ENCODE results near the gene SPECC1. TPM values are rescaled to one million over a fixed set of nuclear protein-coding genes. Genes with fewer than 3 reads are reported as not detected.

Gene SPECC1
- total RNA-seq, 2 donors from 2014 or later = 15.8 to 17.4 TPM

GRCh38 chr17:20208717-20209116 is 199.6 kb downstream of the SPECC1 start:
- H3K36me3 ChIP-seq (replicated peaks in 1 of 2; ENCODE audit: insufficient read depth in 1 of 2, low read depth in 2 of 2) = no peaks in the 10 kb centered on the region
- H3K27me3 ChIP-seq = peaks cover 0 to 3% of the 10 kb centered on the region in 2 donors
- TF ChIP-seq POLR2A (IDR thresholded peaks at IDR 0.05) = no peak
- TF ChIP-seq CTCF (IDR thresholded peaks at IDR 0.05) = no peak
- H3K27ac ChIP-seq = no peak overlapping the region
- intact Hi-C loops (cut with DNase I) = no loop called here
- DNase-seq (no peak), ATAC-seq (no peak)
- H3K9me3 ChIP-seq = no peaks in the 10 kb centered on the region
- peaks cover 6% of the 10 kb centered on the region for H3K4me1 ChIP-seq
- H3K4me3 ChIP-seq = no peak overlapping the region
- 51 to 69% methylated on average over 3 of the region's 3 CpGs for WGBS, 2 donors

- H3K27me3 ChIP-seq = peaks cover 0 to 3% of the 10 kb centered on the region in 2 donors
- no peak overlapping the region for H3K27ac ChIP-seq
- intact Hi-C loops (cut with DNase I) = no loop called here
- 91 to 100% methylated on average over 4 of the region's 4 CpGs for WGBS, 2 donors
- no peak overlapping the region for H3K4me3 ChIP-seq
- no peaks in the 10 kb centered on the region for H3K9me3 ChIP-seq
- TF ChIP-seq POLR2A (IDR thresholded peaks at IDR 0.05) (no peak), CTCF (IDR thresholded peaks at IDR 0.05) (no peak)
- ATAC-seq (no peak), DNase-seq (no peak)
- H3K4me1 ChIP-seq = peaks cover 6% of the 10 kb centered on the region
- no peaks in the 10 kb centered on the region for H3K36me3 ChIP-seq (replicated peaks in 1 of 2; ENCODE audit: insufficient read depth in 1 of 2, low read depth in 2 of 2)
Measured at GRCh38 chr17:20210180-20210579, 201.0 kb downstream of the SPECC1 start.

- ATAC-seq (no peak), DNase-seq (no peak)
- Histone ChIP-seq H3K36me3 (replicated peaks in 1 of 2; ENCODE audit: insufficient read depth in 1 of 2, low read depth in 2 of 2) (no peaks in the 10 kb centered on the region), H3K9me3 (no peaks in the 10 kb centered on the region), H3K27ac (no peak overlapping the region), H3K4me1 (peaks cover 6% of the 10 kb centered on the region), H3K27me3 (peaks cover 0 to 3% of the 10 kb centered on the region in 2 donors), H3K4me3 (no peak overlapping the region)
- WGBS, 2 donors = 87 to 91% methylated on average over 7 to 8 of the region's 8 CpGs
- TF ChIP-seq CTCF (IDR thresholded peaks at IDR 0.05) = no peak
- no peak for TF ChIP-seq POLR2A (IDR thresholded peaks at IDR 0.05)
- intact Hi-C loops (cut with DNase I) = no loop called here
Measured at GRCh38 chr17:20210614-20211013, 201.5 kb downstream of the SPECC1 start.

- peaks cover 0 to 3% of the 10 kb centered on the region in 2 donors for H3K27me3 ChIP-seq
- H3K27ac ChIP-seq = no peak overlapping the region
- no peak for DNase-seq
- intact Hi-C loops (cut with DNase I) = no loop called here
- no peaks in the 10 kb centered on the region for H3K36me3 ChIP-seq (replicated peaks in 1 of 2; ENCODE audit: insufficient read depth in 1 of 2, low read depth in 2 of 2)
- 81 to 100% methylated on average over 2 to 3 of the region's 3 CpGs for WGBS, 2 donors
- peaks cover 6% of the 10 kb centered on the region for H3K4me1 ChIP-seq
- TF ChIP-seq CTCF (IDR thresholded peaks at IDR 0.05) = no peak
- TF ChIP-seq POLR2A (IDR thresholded peaks at IDR 0.05) = no peak
- H3K4me3 ChIP-seq = no peak overlapping the region
- H3K9me3 ChIP-seq = no peaks in the 10 kb centered on the region
- ATAC-seq = no peak
Measured at GRCh38 chr17:20211246-20211645, 202.1 kb downstream of the SPECC1 start.

GRCh38 chr17:20213449-20213848 is 204.3 kb downstream of the SPECC1 start:
- Histone ChIP-seq H3K4me1 (no peaks in the 10 kb centered on the region), H3K4me3 (no peak overlapping the region), H3K9me3 (no peaks in the 10 kb centered on the region), H3K36me3 (replicated peaks in 1 of 2; ENCODE audit: insufficient read depth in 1 of 2, low read depth in 2 of 2) (no peaks in the 10 kb centered on the region), H3K27me3 (no peaks in the 10 kb centered on the region), H3K27ac (no peak overlapping the region)
- intact Hi-C loops (cut with DNase I) = no loop called here
- ATAC-seq (no peak), DNase-seq (no peak)
- TF ChIP-seq CTCF (IDR thresholded peaks at IDR 0.05) (no peak), POLR2A (IDR thresholded peaks at IDR 0.05) (no peak)
